OCI-LY7 (cell line): ENCODE data around the gene ZNF124.

Experiments used
- CTCF ChIP-seq: fragments of 200-600 bp; sonication (generic); conservative IDR thresholded peaks from 2 replicates; pipeline ENCODE4 v1.5.1; 2014; ENCODE audit warnings: mild to moderate bottlenecking, antibody characterized with exemption, low read length, moderate library complexity, mixed read lengths
- EZH2phosphoT487 ChIP-seq: fragments of 200-600 bp; sonication (generic); IDR thresholded peaks from 2 replicates; pipeline ENCODE4 v1.6.1; 2018; ENCODE audit warnings: low read depth, borderline replicate concordance, mild to moderate bottlenecking, mixed run types, antibody characterized with exemption, low read length, moderate library complexity, mixed read lengths

DNA sequence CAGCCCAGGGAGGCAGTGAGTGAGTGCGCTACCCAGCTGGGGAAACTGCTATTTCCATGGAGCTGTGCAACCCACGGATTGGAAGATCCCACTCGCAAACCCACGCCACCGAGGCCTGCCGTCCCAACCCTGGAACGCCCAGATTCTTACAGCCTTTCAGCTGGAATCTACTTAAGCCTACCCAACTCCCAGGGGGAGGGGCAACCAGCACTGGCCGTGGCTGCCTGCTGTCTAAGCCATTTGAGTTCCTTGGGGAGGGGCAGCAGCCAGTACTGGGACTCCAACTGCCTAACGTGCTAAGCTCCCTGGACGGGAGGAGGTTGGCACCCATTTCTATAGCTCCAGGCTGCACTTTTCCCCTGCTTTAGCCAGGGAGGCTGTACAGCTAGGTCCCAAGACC lies 40.6 kb downstream of the ZNF124 start:
- no peak for TF ChIP-seq CTCF
- TF ChIP-seq EZH2phosphoT487: no peak
